ENCODE data around the gene HOXD3. TPM values are rescaled to one million over a fixed set of nuclear protein-coding genes. Genes with fewer than 3 reads are reported as not detected.

The HOXD3 gene
- polyA plus RNA-seq, 1 of the 3 experiments (the other 2 are of a cell fraction), result 0.81 TPM

- Histone ChIP-seq H3K4me2 (peak overlapping the region; percentile 81), H3K27ac (ENCODE audit: low read depth in 2 of 2, low read length in 1 of 2) (peak overlapping the region in 1 of 2 experiments; percentile 89; a peak in 2 of 4 replicates), H3K4me3 (ENCODE audit: low read depth in 2 of 2, low read length in 1 of 2) (peak overlapping the region; percentile 54 to 71), H3K36me3 (replicated peaks in 1 of 2; ENCODE audit: control insufficient read depth in 1 of 2, insufficient read depth in 2 of 2, low read length in 1 of 2) (peaks cover 0 to 24% of the 10 kb centered on the region in 2 experiments), H3K4me1 (ENCODE audit: control insufficient read depth in 1 of 2, insufficient read depth in 2 of 2, low read depth in 1 of 2, low read length in 1 of 2) (peaks cover 0 to 8% of the 10 kb centered on the region in 2 experiments; a peak in 2 of 4 replicates), H3K9ac (peak overlapping the region; percentile 51; the same call in 1 of the 2 replicates), H4K20me1 (ENCODE audit: insufficient read depth) (no peaks in the 10 kb centered on the region), H3K79me2 (ENCODE audit: insufficient read depth) (no peaks in the 10 kb centered on the region), H3K27me3 (ENCODE audit: insufficient read depth) (no peaks in the 10 kb centered on the region), H2AFZ (ENCODE audit: low read depth) (peak overlapping the region; percentile 86), H3F3A (replicated peaks; ENCODE audit: insufficient read depth) (no peaks in the 10 kb centered on the region), H3K9me2 (no peaks in the 10 kb centered on the region), H3K9me3 (no peaks in the 10 kb centered on the region)
- WGBS (ENCODE audit: low lambda C conversion rate), result 11% methylated on average over 38 of the region's 43 CpGs
- ChIA-PET CTCF (interaction anchor here (1.2 to 6.2 kb wide), 4 partner anchors 12 to 991 kb away, joined by 3 to 53 read pairs (median 5); no protein-coding TSS in a partner anchor), POLR2A (interaction anchor here (1.4 to 2.3 kb wide), 3 partner anchors 18 to 297 kb away, joined by 4 to 9 read pairs (median 5); no protein-coding TSS in a partner anchor)
- peak; percentile 88 for DNase-seq
- TF ChIP-seq NRF1 (IDR thresholded peaks at IDR 0.05; ENCODE audit: low read depth, low read length) (no peak), MXI1 (IDR thresholded peaks at IDR 0.05; ENCODE audit: low read depth, low read length) (peak; percentile 18; the same call in 1 of the 2 replicates), REST (IDR thresholded peaks at IDR 0.05; ENCODE audit: low read depth, low read length) (no peak), ZBTB33 (IDR thresholded peaks at IDR 0.05; ENCODE audit: borderline replicate concordance, low read depth) (no peak), RFX5 (IDR thresholded peaks at IDR 0.05; ENCODE audit: low read length) (no peak), FOSL2 (IDR thresholded peaks at IDR 0.05; ENCODE audit: borderline replicate concordance, low read depth) (no peak), EZH2phosphoT487 (IDR thresholded peaks at IDR 0.05; ENCODE audit: borderline replicate concordance, low read depth) (no peak), TAF1 (IDR thresholded peaks at IDR 0.05; ENCODE audit: borderline replicate concordance, low read depth, low read length) (no peak), FOXM1 (IDR thresholded peaks at IDR 0.05; ENCODE audit: low read depth) (no peak), ELF1 (IDR thresholded peaks at IDR 0.05) (no peak), GATA2 (CRISPR knock-in tag; IDR thresholded peaks at IDR 0.05) (no peak), RCOR1 (IDR thresholded peaks at IDR 0.05; ENCODE audit: low read length) (no peak), SMC3 (IDR thresholded peaks at IDR 0.05; ENCODE audit: low read depth, low read length) (0 out of 2 replicates have a peak, but pooled peaks have one; percentile 3), IRF3 (IDR thresholded peaks at IDR 0.05; ENCODE audit: low read depth, low read length) (no peak), MAX (IDR thresholded peaks at IDR 0.05; ENCODE audit: low read depth) (peak; percentile 63; the same call in 1 of the 2 replicates), USF2 (IDR thresholded peaks at IDR 0.05; ENCODE audit: borderline replicate concordance, low read depth, low read length) (no peak)
Observed at GRCh38 chr2:176157499-176158185, 535 bp downstream of the HOXD3 start.
